NT2/D1 (cell line): ENCODE results near the gene EMP1.

ENCODE experiments used
- YY1 ChIP-seq: IDR thresholded peaks from 2 replicates; pipeline ENCODE4 v1.6.1; 2011; ENCODE audit not compliant: insufficient read length, insufficient read depth
- ZNF274 ChIP-seq: IDR thresholded peaks from 2 replicates; pipeline ENCODE4 v1.6.1; 2011; ENCODE audit warnings: mild to moderate bottlenecking, low read depth, low read length

DNA sequence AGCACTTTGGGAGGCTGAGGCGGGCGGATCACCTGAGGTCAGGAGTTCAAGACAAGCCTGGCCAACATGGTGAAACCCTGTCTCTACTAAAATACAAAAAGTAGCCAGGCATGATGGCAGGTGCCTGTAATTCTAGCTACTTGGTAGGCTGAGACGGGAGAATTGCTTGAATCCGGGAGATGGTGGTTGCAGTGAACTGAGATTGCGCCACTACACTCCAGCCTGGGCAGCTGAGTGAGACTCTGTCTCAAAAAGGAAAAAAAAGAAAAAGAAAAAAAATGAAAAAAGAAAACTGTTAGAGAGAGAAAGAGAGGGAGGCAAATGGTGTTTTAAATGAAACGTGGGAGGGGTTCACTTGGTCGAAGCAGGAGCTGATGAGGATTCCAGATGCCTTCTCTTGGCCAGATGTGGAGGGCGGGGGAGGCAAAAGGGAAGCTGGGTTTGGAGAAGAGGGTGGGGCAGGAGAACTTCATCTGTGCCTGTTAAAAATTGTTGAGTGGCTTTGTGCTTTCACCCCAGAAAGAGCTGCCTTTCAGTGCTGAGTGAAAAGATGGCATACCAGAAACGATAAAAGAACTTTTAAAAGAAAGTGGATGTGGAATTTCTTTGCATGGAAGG is 1.1 kb downstream of the EMP1 start:
- no peak for TF ChIP-seq ZNF274
- TF ChIP-seq YY1, result no peak
